Natural killer cell treated with Interleukin-12 subunit alpha and Interleukin-12 subunit beta and Interleukin-15 and Interleukin-18, amount 100 ng/mL, for 72 hours (primary cell): ENCODE data around the gene TTBK1. TPM values are rescaled to one million over a fixed set of nuclear protein-coding genes. Genes with fewer than 3 reads are reported as not detected.

Experiments
- ATAC-seq, 2 donors: fragments of 150-1000 bp; cut with Tn5 transposase in 1 of 2; sonication (Bioruptor Pico), chemical (Tn5 transposase) in 1 of 2; 2 replicates each; pipeline ENCODE4 v1.10.0; 2021
- DNase-seq: peaks from one replicate; pipeline ENCODE4 v3.0.0; 2022; ENCODE audit warnings: low spot score
- H3K27ac Mint-ChIP-seq, 2 donors: 1 replicate in 1 of 2; 2 replicates in 1 of 2; pipeline ENCODE4 v1.8.0; 2022; ENCODE audit warnings: mixed read lengths in 2 of 2, mild to moderate bottlenecking in 1 of 2, moderate library complexity in 1 of 2
- H3K27me3 Mint-ChIP-seq, 2 donors: 1 replicate in 1 of 2; 2 replicates in 1 of 2; pipeline ENCODE4 v1.8.0; 2022; ENCODE audit warnings: mixed read lengths in 2 of 2
- H3K36me3 Mint-ChIP-seq: one replicate; pipeline ENCODE4 v1.8.0; 2022; ENCODE audit warnings: mixed read lengths
- H3K4me1 Mint-ChIP-seq, 2 donors: 1 replicate in 1 of 2; 2 replicates in 1 of 2; pipeline ENCODE4 v1.8.0; 2022; ENCODE audit warnings: low read depth in 2 of 2, mixed read lengths in 2 of 2, mild to moderate bottlenecking in 1 of 2
- H3K4me3 Mint-ChIP-seq: one replicate; pipeline ENCODE4 v1.8.0; 2022; ENCODE audit warnings: mixed read lengths
- H3K9me3 Mint-ChIP-seq: 2 replicates; pipeline ENCODE4 v1.8.0; 2022; ENCODE audit warnings: mixed read lengths
- total RNA-seq, 2 donors: library from RNA; stranded (reverse); gene quantifications; one replicate each; pipeline ENCODE4 v1.2.3, GENCODE V29; 2022

The TTBK1 gene
- total RNA-seq, 2 donors from 2014 or later = 0.75 to 0.81 TPM

GRCh38 chr6:43276577-43277305 is 33.5 kb downstream of the TTBK1 start:
- ATAC-seq = no peak
- H3K9me3 Mint-ChIP-seq = no peaks in the 10 kb centered on the region
- no peak for DNase-seq
- H3K4me1 Mint-ChIP-seq = peaks cover 12 to 25% of the 10 kb centered on the region in 2 donors
- peaks cover 20 to 28% of the 10 kb centered on the region in 2 donors for H3K27me3 Mint-ChIP-seq
- H3K27ac Mint-ChIP-seq = no peak overlapping the region
- no peaks in the 10 kb centered on the region for H3K36me3 Mint-ChIP-seq
- peak overlapping the region; percentile 88 for H3K4me3 Mint-ChIP-seq

- H3K36me3 Mint-ChIP-seq = no peaks in the 10 kb centered on the region
- DNase-seq (no peak), ATAC-seq (no peak)
- H3K9me3 Mint-ChIP-seq = no peaks in the 10 kb centered on the region
- no peak overlapping the region for H3K27ac Mint-ChIP-seq
- H3K4me1 Mint-ChIP-seq = peaks cover 12 to 25% of the 10 kb centered on the region in 2 donors
- peak overlapping the region; percentile 88 for H3K4me3 Mint-ChIP-seq
- peaks cover 20 to 29% of the 10 kb centered on the region in 2 donors for H3K27me3 Mint-ChIP-seq
These were observed 34.0 kb downstream of the TTBK1 start for GRCh38 chr6:43277306-43277642.

GRCh38 chr6:43277643-43278523 is 34.6 kb downstream of the TTBK1 start:
- DNase-seq = no peak
- Mint-ChIP-seq H3K27me3 (peaks cover 20 to 32% of the 10 kb centered on the region in 2 donors), H3K4me3 (no peak overlapping the region), H3K4me1 (peaks cover 12 to 25% of the 10 kb centered on the region in 2 donors), H3K9me3 (no peaks in the 10 kb centered on the region), H3K36me3 (no peaks in the 10 kb centered on the region), H3K27ac (no peak overlapping the region)
- no peak for ATAC-seq

GRCh38 chr6:43278524-43279078 is 35.3 kb downstream of the TTBK1 start:
- Mint-ChIP-seq H3K27me3 (peaks cover 20 to 32% of the 10 kb centered on the region in 2 donors), H3K36me3 (no peaks in the 10 kb centered on the region), H3K9me3 (no peaks in the 10 kb centered on the region), H3K27ac (no peak overlapping the region), H3K4me3 (no peak overlapping the region), H3K4me1 (peaks cover 12 to 22% of the 10 kb centered on the region in 2 donors)
- no peak for DNase-seq
- no peak for ATAC-seq

GRCh38 chr6:43280234-43280633 is 37.0 kb downstream of the TTBK1 start:
- peaks cover 20 to 26% of the 10 kb centered on the region in 2 donors for H3K27me3 Mint-ChIP-seq
- ATAC-seq = no peak

GRCh38 chr6:43282060-43282459 is 38.8 kb downstream of the TTBK1 start:
- H3K27me3 Mint-ChIP-seq = peaks cover 12 to 29% of the 10 kb centered on the region in 2 donors

More at GRCh38 chr6:43280234-43280633, 37.0 kb downstream of the TTBK1 start:
- Mint-ChIP-seq H3K4me1 (peaks cover 12 to 14% of the 10 kb centered on the region in 2 donors), H3K4me3 (no peak overlapping the region), H3K9me3 (no peaks in the 10 kb centered on the region), H3K36me3 (no peaks in the 10 kb centered on the region), H3K27ac (no peak overlapping the region)
- DNase-seq = no peak

GRCh38 chr6:43282636-43283513 is 39.6 kb downstream of the TTBK1 start:
- Mint-ChIP-seq H3K9me3 (no peaks in the 10 kb centered on the region), H3K4me3 (no peak overlapping the region), H3K27ac (no peak overlapping the region), H3K36me3 (no peaks in the 10 kb centered on the region), H3K4me1 (peaks cover 5% of the 10 kb centered on the region in 2 donors), H3K27me3 (peaks cover 12 to 30% of the 10 kb centered on the region in 2 donors)
- no peak for ATAC-seq
- no peak for DNase-seq

More at GRCh38 chr6:43282060-43282459, 38.8 kb downstream of the TTBK1 start:
- DNase-seq (no peak), ATAC-seq (no peak)
- Mint-ChIP-seq H3K4me1 (peaks cover 4 to 5% of the 10 kb centered on the region in 2 donors), H3K4me3 (no peak overlapping the region), H3K9me3 (no peaks in the 10 kb centered on the region), H3K36me3 (no peaks in the 10 kb centered on the region), H3K27ac (no peak overlapping the region)

- H3K9me3 Mint-ChIP-seq = no peaks in the 10 kb centered on the region
- no peak overlapping the region for H3K27ac Mint-ChIP-seq
- no peak overlapping the region for H3K4me3 Mint-ChIP-seq
- H3K4me1 Mint-ChIP-seq = peaks cover 2 to 4% of the 10 kb centered on the region in 2 donors
- no peaks in the 10 kb centered on the region for H3K36me3 Mint-ChIP-seq
- DNase-seq = no peak
- H3K27me3 Mint-ChIP-seq = peaks cover 12 to 28% of the 10 kb centered on the region in 2 donors
- ATAC-seq = no peak
These were observed 40.2 kb downstream of the TTBK1 start for GRCh38 chr6:43283514-43283901.

GRCh38 chr6:43283905-43284304 is 40.6 kb downstream of the TTBK1 start:
- H3K36me3 Mint-ChIP-seq = no peaks in the 10 kb centered on the region
- no peak overlapping the region for H3K4me3 Mint-ChIP-seq
- peaks cover 0 to 2% of the 10 kb centered on the region in 2 donors for H3K4me1 Mint-ChIP-seq
- no peak for ATAC-seq
- no peak for DNase-seq
- H3K9me3 Mint-ChIP-seq = no peaks in the 10 kb centered on the region
- H3K27ac Mint-ChIP-seq = no peak overlapping the region
- H3K27me3 Mint-ChIP-seq = peaks cover 12 to 28% of the 10 kb centered on the region in 2 donors

- ATAC-seq = no peak
- no peak overlapping the region for H3K27ac Mint-ChIP-seq
These were observed 41.9 kb downstream of the TTBK1 start for GRCh38 chr6:43284991-43285781.

GRCh38 chr6:43285832-43286231 is 42.6 kb downstream of the TTBK1 start:
- Mint-ChIP-seq H3K4me1 (peaks cover 0 to 2% of the 10 kb centered on the region in 2 donors), H3K36me3 (no peaks in the 10 kb centered on the region), H3K27me3 (peaks cover 9 to 25% of the 10 kb centered on the region in 2 donors), H3K9me3 (no peaks in the 10 kb centered on the region), H3K27ac (no peak overlapping the region), H3K4me3 (no peak overlapping the region)
- no peak for ATAC-seq
- no peak for DNase-seq

More at GRCh38 chr6:43284991-43285781, 41.9 kb downstream of the TTBK1 start:
- peaks cover 0 to 2% of the 10 kb centered on the region in 2 donors for H3K4me1 Mint-ChIP-seq
- no peaks in the 10 kb centered on the region for H3K9me3 Mint-ChIP-seq
- no peak for DNase-seq
- no peaks in the 10 kb centered on the region for H3K36me3 Mint-ChIP-seq
- H3K4me3 Mint-ChIP-seq = no peak overlapping the region
- peaks cover 11 to 29% of the 10 kb centered on the region in 2 donors for H3K27me3 Mint-ChIP-seq

- no peaks in the 10 kb centered on the region for H3K9me3 Mint-ChIP-seq
- H3K4me1 Mint-ChIP-seq = peaks cover 0 to 2% of the 10 kb centered on the region in 2 donors
- H3K4me3 Mint-ChIP-seq = no peak overlapping the region
- no peak for DNase-seq
- no peaks in the 10 kb centered on the region for H3K36me3 Mint-ChIP-seq
- no peak for ATAC-seq
- peaks cover 4 to 21% of the 10 kb centered on the region in 2 donors for H3K27me3 Mint-ChIP-seq
- H3K27ac Mint-ChIP-seq = no peak overlapping the region
These were observed 43.2 kb downstream of the TTBK1 start for GRCh38 chr6:43286456-43286979.
